Karpas-422 (cell line): ENCODE results near the gene TGM2. TPM values are rescaled to one million over a fixed set of nuclear protein-coding genes. Genes with fewer than 3 reads are reported as not detected.

Experiments used
- DNase-seq: peaks from one replicate; pipeline ENCODE4 v3.0.0-alpha.2; 2015
- H2AFZ ChIP-seq: fragments of 200-600 bp; sonication (generic); 2 replicates; pipeline ENCODE4 v1.6.1; 2014; ENCODE audit warnings: antibody characterized with exemption, low read length, mixed read lengths
- H3K27ac ChIP-seq: fragments of 200-600 bp; sonication (generic); 2 replicates; pipeline ENCODE4 v1.5.1; 2014; ENCODE audit warnings: mild to moderate bottlenecking, low read length, moderate library complexity
- H3K27me3 ChIP-seq: fragments of 200-600 bp; sonication (generic); 2 replicates; pipeline ENCODE4 v1.6.1; 2014; ENCODE audit warnings: low read length, mixed read lengths
- H3K36me3 ChIP-seq: fragments of 200-600 bp; sonication (generic); 2 replicates; pipeline ENCODE4 v1.6.1; 2014; ENCODE audit warnings: low read length, mixed read lengths; ENCODE audit not compliant: insufficient read depth
- H3K4me1 ChIP-seq: fragments of 200-600 bp; sonication (generic); 2 replicates; pipeline ENCODE4 v1.6.1; 2014; ENCODE audit warnings: mild to moderate bottlenecking, low read length, mixed read lengths
- H3K4me2 ChIP-seq: fragments of 200-600 bp; sonication (generic); 2 replicates; pipeline ENCODE4 v1.6.1; 2014; ENCODE audit warnings: low read length, low read depth, mild to moderate bottlenecking; ENCODE audit not compliant: poor library complexity, severe bottlenecking
- H3K4me3 ChIP-seq: fragments of 200-600 bp; sonication (generic); 2 replicates; pipeline ENCODE4 v1.5.1; 2014; ENCODE audit warnings: mild to moderate bottlenecking, antibody characterized with exemption, low read length, mixed read lengths
- H3K79me2 ChIP-seq: fragments of 200-600 bp; sonication (generic); 2 replicates; pipeline ENCODE4 v1.6.1; 2014; ENCODE audit warnings: mild to moderate bottlenecking, low read length, mixed read lengths
- H3K9ac ChIP-seq: fragments of 200-600 bp; sonication (generic); 2 replicates; pipeline ENCODE4 v1.6.0; 2014; ENCODE audit warnings: low read length
- H3K9me2 ChIP-seq: fragments of 200-600 bp; sonication (generic), shearing (Covaris generic); replicated peaks from 2 replicates; pipeline ENCODE4 v1.6.0; 2014; ENCODE audit warnings: mild to moderate bottlenecking, low read length, moderate library complexity; ENCODE audit not compliant: insufficient read depth
- H3K9me3 ChIP-seq: fragments of 300-700, 200-600 bp; sonication (generic); 2 replicates; pipeline ENCODE4 v1.6.1; 2014; ENCODE audit warnings: low read length, mixed read lengths
- H4K20me1 ChIP-seq: fragments of 200-600 bp; sonication (generic); 2 replicates; pipeline ENCODE4 v1.6.1; 2014; ENCODE audit warnings: mild to moderate bottlenecking, antibody characterized with exemption, low read length, low read depth; ENCODE audit not compliant: insufficient read depth
- total RNA-seq: library from RNA; depleted of rRNA; stranded (reverse); fragments of >200 nt; shearing (Covaris generic); gene quantifications from 2 replicates; pipeline ENCODE4 v1.2.3, GENCODE V29; 2014; ENCODE audit warnings: low replicate concordance

The TGM2 gene
- total RNA-seq, 1 experiment from 2014 or later, result 0.15 TPM

- Histone ChIP-seq H2AFZ (no peak overlapping the region), H3K27ac (no peak overlapping the region), H4K20me1 (no peaks in the 10 kb centered on the region), H3K4me2 (no peak overlapping the region), H3K4me3 (no peak overlapping the region), H3K9me3 (no peaks in the 10 kb centered on the region), H3K36me3 (no peaks in the 10 kb centered on the region), H3K4me1 (no peaks in the 10 kb centered on the region), H3K79me2 (no peaks in the 10 kb centered on the region), H3K9ac (no peak overlapping the region), H3K9me2 (no peaks in the 10 kb centered on the region), H3K27me3 (no peaks in the 10 kb centered on the region)
- DNase-seq, result no peak
Measured at GRCh38 chr20:38144974-38145728, 19.9 kb downstream of the TGM2 start.

GRCh38 chr20:38144598-38144973 is 20.5 kb downstream of the TGM2 start:
- no peaks in the 10 kb centered on the region for H3K9me2 ChIP-seq
- H3K9me3 ChIP-seq, result no peaks in the 10 kb centered on the region
- no peak overlapping the region for H3K9ac ChIP-seq
- H3K27ac ChIP-seq, result no peak overlapping the region
- no peak overlapping the region for H3K4me3 ChIP-seq
- H3K36me3 ChIP-seq, result no peaks in the 10 kb centered on the region
- H2AFZ ChIP-seq, result no peak overlapping the region
- no peaks in the 10 kb centered on the region for H3K4me1 ChIP-seq
- no peak for DNase-seq
- no peak overlapping the region for H3K4me2 ChIP-seq
- no peaks in the 10 kb centered on the region for H3K79me2 ChIP-seq
- no peaks in the 10 kb centered on the region for H4K20me1 ChIP-seq
- no peaks in the 10 kb centered on the region for H3K27me3 ChIP-seq

- no peaks in the 10 kb centered on the region for H3K79me2 ChIP-seq
- H3K4me3 ChIP-seq, result no peak overlapping the region
- no peaks in the 10 kb centered on the region for H3K4me1 ChIP-seq
- no peak overlapping the region for H2AFZ ChIP-seq
- H3K27ac ChIP-seq, result no peak overlapping the region
- H3K27me3 ChIP-seq, result no peaks in the 10 kb centered on the region
- H3K4me2 ChIP-seq, result no peak overlapping the region
- no peak overlapping the region for H3K9ac ChIP-seq
- no peak for DNase-seq
- no peaks in the 10 kb centered on the region for H3K9me3 ChIP-seq
- H3K9me2 ChIP-seq, result no peaks in the 10 kb centered on the region
- no peaks in the 10 kb centered on the region for H3K36me3 ChIP-seq
- H4K20me1 ChIP-seq, result no peaks in the 10 kb centered on the region
Measured at GRCh38 chr20:38143646-38144554, 21.2 kb downstream of the TGM2 start.

- no peaks in the 10 kb centered on the region for H3K9me3 ChIP-seq
- no peak overlapping the region for H3K4me2 ChIP-seq
- no peak overlapping the region for H3K27ac ChIP-seq
- H3K9me2 ChIP-seq, result no peaks in the 10 kb centered on the region
- no peak overlapping the region for H2AFZ ChIP-seq
- H3K36me3 ChIP-seq, result no peaks in the 10 kb centered on the region
- DNase-seq, result no peak
- no peak overlapping the region for H3K9ac ChIP-seq
- no peaks in the 10 kb centered on the region for H4K20me1 ChIP-seq
- H3K27me3 ChIP-seq, result no peaks in the 10 kb centered on the region
- no peaks in the 10 kb centered on the region for H3K4me1 ChIP-seq
- H3K79me2 ChIP-seq, result no peaks in the 10 kb centered on the region
- no peak overlapping the region for H3K4me3 ChIP-seq
Measured at GRCh38 chr20:38143238-38143645, 21.8 kb downstream of the TGM2 start.

- Histone ChIP-seq H2AFZ (no peak overlapping the region), H3K4me1 (no peaks in the 10 kb centered on the region), H3K4me2 (no peak overlapping the region), H3K9ac (no peak overlapping the region), H3K36me3 (no peaks in the 10 kb centered on the region), H4K20me1 (no peaks in the 10 kb centered on the region), H3K4me3 (no peak overlapping the region), H3K9me3 (no peaks in the 10 kb centered on the region), H3K9me2 (no peaks in the 10 kb centered on the region), H3K27me3 (no peaks in the 10 kb centered on the region), H3K79me2 (no peaks in the 10 kb centered on the region), H3K27ac (no peak overlapping the region)
- no peak for DNase-seq
Measured at GRCh38 chr20:38141889-38142494, 23.1 kb downstream of the TGM2 start.

GRCh38 chr20:38141204-38141888 is 23.7 kb downstream of the TGM2 start:
- no peak overlapping the region for H3K27ac ChIP-seq
- H4K20me1 ChIP-seq, result no peaks in the 10 kb centered on the region
- H3K36me3 ChIP-seq, result no peaks in the 10 kb centered on the region
- no peaks in the 10 kb centered on the region for H3K9me3 ChIP-seq
- H3K79me2 ChIP-seq, result no peaks in the 10 kb centered on the region
- H3K4me2 ChIP-seq, result no peak overlapping the region
- no peaks in the 10 kb centered on the region for H3K9me2 ChIP-seq
- H3K27me3 ChIP-seq, result no peaks in the 10 kb centered on the region
- H2AFZ ChIP-seq, result no peak overlapping the region
- H3K4me3 ChIP-seq, result no peak overlapping the region
- no peak for DNase-seq
- H3K9ac ChIP-seq, result no peak overlapping the region
- H3K4me1 ChIP-seq, result no peaks in the 10 kb centered on the region

- H3K27me3 ChIP-seq, result no peaks in the 10 kb centered on the region
- no peak overlapping the region for H3K4me3 ChIP-seq
- no peaks in the 10 kb centered on the region for H3K36me3 ChIP-seq
- H4K20me1 ChIP-seq, result no peaks in the 10 kb centered on the region
- H3K9me2 ChIP-seq, result no peaks in the 10 kb centered on the region
- H3K79me2 ChIP-seq, result no peaks in the 10 kb centered on the region
- no peak overlapping the region for H3K4me2 ChIP-seq
- H3K9ac ChIP-seq, result no peak overlapping the region
- H2AFZ ChIP-seq, result no peak overlapping the region
- no peaks in the 10 kb centered on the region for H3K9me3 ChIP-seq
- H3K27ac ChIP-seq, result no peak overlapping the region
- no peak for DNase-seq
- no peaks in the 10 kb centered on the region for H3K4me1 ChIP-seq
Measured at GRCh38 chr20:38139977-38140753, 24.9 kb downstream of the TGM2 start.
